Retinal pigment epithelial cell (primary cell): Measurements from ENCODE around the gene CASZ1.
A peak's percentile ranks its signal among the peaks of the same experiment; 100 is the strongest.

Experiments
- DNase-seq: peaks from one replicate; pipeline ENCODE4 v3.0.0-alpha.2; 2010; ENCODE audit warnings: low read depth
- H3K4me3 ChIP-seq: 2 replicates; pipeline ENCODE4 v1.5.1; 2011; ENCODE audit warnings: mild to moderate bottlenecking, low read length, control low read depth, moderate library complexity
- TF ChIP-seq, protein P1 (sequence below): conservative IDR thresholded peaks from 2 replicates; pipeline ENCODE4 v1.5.1; 2011; ENCODE audit warnings: low read depth, low read length, control low read depth, inconsistent platforms

CASZ1 gene, protein sequence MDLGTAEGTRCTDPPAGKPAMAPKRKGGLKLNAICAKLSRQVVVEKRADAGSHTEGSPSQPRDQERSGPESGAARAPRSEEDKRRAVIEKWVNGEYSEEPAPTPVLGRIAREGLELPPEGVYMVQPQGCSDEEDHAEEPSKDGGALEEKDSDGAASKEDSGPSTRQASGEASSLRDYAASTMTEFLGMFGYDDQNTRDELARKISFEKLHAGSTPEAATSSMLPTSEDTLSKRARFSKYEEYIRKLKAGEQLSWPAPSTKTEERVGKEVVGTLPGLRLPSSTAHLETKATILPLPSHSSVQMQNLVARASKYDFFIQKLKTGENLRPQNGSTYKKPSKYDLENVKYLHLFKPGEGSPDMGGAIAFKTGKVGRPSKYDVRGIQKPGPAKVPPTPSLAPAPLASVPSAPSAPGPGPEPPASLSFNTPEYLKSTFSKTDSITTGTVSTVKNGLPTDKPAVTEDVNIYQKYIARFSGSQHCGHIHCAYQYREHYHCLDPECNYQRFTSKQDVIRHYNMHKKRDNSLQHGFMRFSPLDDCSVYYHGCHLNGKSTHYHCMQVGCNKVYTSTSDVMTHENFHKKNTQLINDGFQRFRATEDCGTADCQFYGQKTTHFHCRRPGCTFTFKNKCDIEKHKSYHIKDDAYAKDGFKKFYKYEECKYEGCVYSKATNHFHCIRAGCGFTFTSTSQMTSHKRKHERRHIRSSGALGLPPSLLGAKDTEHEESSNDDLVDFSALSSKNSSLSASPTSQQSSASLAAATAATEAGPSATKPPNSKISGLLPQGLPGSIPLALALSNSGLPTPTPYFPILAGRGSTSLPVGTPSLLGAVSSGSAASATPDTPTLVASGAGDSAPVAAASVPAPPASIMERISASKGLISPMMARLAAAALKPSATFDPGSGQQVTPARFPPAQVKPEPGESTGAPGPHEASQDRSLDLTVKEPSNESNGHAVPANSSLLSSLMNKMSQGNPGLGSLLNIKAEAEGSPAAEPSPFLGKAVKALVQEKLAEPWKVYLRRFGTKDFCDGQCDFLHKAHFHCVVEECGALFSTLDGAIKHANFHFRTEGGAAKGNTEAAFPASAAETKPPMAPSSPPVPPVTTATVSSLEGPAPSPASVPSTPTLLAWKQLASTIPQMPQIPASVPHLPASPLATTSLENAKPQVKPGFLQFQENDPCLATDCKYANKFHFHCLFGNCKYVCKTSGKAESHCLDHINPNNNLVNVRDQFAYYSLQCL (N-terminal part only)

DNA sequence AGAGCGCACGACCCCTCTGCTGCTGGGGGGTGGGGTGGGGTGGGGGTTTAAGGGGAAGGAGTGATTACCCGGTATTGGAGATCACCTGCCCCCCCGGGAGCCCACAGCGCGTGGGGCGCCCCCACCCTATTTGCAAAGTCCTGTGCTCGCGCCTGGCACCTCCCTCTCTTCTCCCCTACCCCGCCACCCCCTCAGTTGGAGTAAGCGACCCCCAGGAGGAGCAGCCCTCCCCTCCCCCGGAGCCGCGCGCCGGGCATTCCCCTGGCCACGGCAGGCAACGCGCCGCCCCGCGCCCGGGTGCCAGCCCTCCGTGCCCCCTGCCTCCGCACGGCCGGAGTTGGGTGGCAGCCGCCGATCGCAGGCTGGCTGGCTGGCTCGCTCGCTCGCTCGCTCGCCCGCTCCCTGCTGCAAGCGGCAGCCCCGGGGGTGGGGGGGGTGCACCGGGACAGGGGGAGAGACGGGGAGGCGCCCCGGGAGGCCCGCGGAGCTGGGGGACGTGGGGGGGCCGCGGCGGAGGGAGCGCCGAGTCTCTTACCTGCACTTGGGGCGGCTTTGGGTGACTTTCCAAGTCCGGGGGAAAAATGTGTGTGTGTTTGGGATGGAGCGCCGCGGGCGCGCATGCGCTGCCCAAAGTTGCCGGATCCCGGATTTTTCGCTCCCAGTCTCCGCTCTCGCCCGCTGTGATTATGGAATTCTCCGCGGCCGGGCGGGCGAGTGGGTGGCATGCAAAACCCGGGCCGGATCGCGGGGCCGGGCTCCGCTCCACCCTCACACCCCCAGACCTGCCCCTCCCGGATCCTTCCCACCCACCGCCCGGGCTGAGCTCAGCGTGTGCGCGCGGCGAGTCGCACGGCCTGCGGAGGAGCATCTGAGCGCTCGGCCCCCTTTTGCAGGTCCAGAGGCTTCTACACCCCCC lies at the start of gene CASZ1:
CASZ1 (minus strand) TSS at position 618 of the 916 bp plus-strand sequence. CDS start 102,757 bp downstream, outside the sequence.
- DNase-seq = peak; percentile 58
- H3K4me3 ChIP-seq = peak within 1 kb of the TSS; percentile 43
- TF ChIP-seq, protein P1, sequence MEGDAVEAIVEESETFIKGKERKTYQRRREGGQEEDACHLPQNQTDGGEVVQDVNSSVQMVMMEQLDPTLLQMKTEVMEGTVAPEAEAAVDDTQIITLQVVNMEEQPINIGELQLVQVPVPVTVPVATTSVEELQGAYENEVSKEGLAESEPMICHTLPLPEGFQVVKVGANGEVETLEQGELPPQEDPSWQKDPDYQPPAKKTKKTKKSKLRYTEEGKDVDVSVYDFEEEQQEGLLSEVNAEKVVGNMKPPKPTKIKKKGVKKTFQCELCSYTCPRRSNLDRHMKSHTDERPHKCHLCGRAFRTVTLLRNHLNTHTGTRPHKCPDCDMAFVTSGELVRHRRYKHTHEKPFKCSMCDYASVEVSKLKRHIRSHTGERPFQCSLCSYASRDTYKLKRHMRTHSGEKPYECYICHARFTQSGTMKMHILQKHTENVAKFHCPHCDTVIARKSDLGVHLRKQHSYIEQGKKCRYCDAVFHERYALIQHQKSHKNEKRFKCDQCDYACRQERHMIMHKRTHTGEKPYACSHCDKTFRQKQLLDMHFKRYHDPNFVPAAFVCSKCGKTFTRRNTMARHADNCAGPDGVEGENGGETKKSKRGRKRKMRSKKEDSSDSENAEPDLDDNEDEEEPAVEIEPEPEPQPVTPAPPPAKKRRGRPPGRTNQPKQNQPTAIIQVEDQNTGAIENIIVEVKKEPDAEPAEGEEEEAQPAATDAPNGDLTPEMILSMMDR = no peak

DNA sequence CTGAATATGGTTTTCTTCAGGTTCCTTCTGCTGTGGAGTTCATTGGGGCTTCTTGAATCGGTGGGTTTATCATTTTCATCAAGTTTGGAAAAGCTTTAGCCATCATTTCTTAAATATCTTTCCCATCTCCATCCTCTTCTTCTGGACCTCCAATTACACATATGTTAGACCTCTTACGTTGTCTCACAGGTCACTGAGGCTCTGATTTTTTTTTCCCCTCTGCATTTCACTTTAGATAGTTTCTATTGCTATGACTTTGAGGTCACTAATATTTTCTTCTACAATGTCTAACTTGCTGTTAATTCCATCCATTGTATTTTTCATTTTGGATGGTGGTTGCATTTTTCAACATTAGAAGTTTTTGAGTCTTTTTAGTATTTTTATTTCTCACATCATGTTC lies 47.3 kb upstream of the CASZ1 start:
- no peak overlapping the region for H3K4me3 ChIP-seq
- TF ChIP-seq, protein P1 = no peak
- DNase-seq = no peak

- TF ChIP-seq, protein P1 = no peak
- DNase-seq = no peak
- no peak overlapping the region for H3K4me3 ChIP-seq
These were observed 44.7 kb upstream of the CASZ1 start for GRCh38 chr1:10841118-10841517.

DNA sequence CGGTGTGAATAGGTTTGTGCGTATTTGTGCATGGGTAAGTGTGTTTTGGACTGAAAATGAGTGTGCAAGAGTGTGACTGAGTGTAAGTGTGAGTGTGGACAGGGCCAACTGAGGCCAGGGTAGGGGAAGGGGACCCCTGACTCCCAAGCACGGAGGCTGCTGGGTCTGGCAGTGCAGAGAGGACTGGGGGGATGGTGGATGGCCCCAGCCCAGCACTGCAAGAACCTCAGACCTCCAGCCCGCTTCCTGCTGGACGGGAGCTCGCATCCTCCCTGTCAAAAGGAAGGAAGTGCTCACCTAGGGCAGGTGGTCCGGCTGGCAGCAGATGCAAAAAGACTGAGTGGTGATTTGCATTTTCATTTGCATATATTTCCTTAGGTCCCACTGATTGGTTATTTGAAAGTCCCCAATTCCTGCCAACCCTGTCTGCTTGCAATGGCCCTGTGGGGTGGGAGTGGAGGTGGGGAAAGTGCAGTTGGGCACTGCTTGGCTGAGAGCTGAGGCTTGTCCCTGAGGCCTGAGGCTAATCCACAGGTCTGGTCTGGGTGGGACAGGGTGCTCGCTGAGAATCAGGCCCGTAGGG lies 42.8 kb upstream of the CASZ1 start:
- no peak overlapping the region for H3K4me3 ChIP-seq
- TF ChIP-seq, protein P1 = no peak
- no peak for DNase-seq

- TF ChIP-seq, protein P1 = no peak
- DNase-seq = no peak
- no peak overlapping the region for H3K4me3 ChIP-seq
These were observed 42.1 kb upstream of the CASZ1 start for GRCh38 chr1:10838541-10838940.

DNA sequence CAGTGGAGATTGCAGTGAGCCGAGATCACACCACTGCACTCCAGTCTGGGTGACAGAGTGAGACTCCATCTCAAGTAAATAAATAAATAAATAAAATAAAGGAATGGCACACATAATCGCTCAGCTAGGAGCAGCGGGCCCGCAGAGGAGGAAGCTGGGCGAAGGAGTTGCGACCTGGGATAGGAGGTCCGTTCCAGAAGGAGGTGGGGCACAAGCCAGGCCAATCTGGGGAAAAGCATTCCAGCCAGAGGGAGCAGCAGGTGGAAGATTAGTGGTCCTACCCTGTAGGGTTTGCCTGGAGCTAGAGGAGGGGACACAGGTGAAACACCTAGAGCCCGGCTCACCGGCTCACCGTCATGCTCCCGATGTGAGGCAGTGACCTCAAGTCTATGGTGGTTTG lies 40.3 kb upstream of the CASZ1 start:
- DNase-seq = no peak
- H3K4me3 ChIP-seq = no peak overlapping the region
- TF ChIP-seq, protein P1 = no peak
